NCI-H748 treated with DMSO at 0.1 percent for 48 hours (cell line): ENCODE results near the gene UCN.
"Not testable (repeated sequence)": the region's sequence is repeated elsewhere in the genome, so short reads cannot be mapped to it uniquely, and the experiment has no call there.

ENCODE experiments used
- DNase-seq: peaks from one replicate; lab custom pipeline; 2025; lab: John Stamatoyannopoulos, UW

The UCN gene

GRCh38 chr2:27308359-27308881 is at the start of gene UCN:
Gene UCN, minus strand, starts transcription at chr2:27308445. Its CDS starts 550 bp downstream, at chr2:27307895.
- DNase-seq: no peak

GRCh38 chr2:27356382-27357181 is 48.3 kb upstream of the UCN start, which contains the start of gene GTF3C2:
Gene GTF3C2, minus strand, starts transcription at chr2:27356764. Its CDS starts 13,210 bp downstream, at chr2:27343554.
- DNase-seq: peak; percentile 92

- no peak for DNase-seq
Observed at GRCh38 chr2:27356056-27356381, 47.8 kb upstream of the UCN start.

- DNase-seq: no peak
Observed at GRCh38 chr2:27354597-27354927, 46.3 kb upstream of the UCN start.

GRCh38 chr2:27353762-27354596 is 45.7 kb upstream of the UCN start:
- DNase-seq: no peak

- not testable (repeated sequence) for DNase-seq
Observed at GRCh38 chr2:27353386-27353761, 45.1 kb upstream of the UCN start.

- DNase-seq: no peak
Observed at GRCh38 chr2:27351802-27352598, 43.8 kb upstream of the UCN start.

- DNase-seq: no peak
Observed at GRCh38 chr2:27350106-27350693, 42.0 kb upstream of the UCN start.

GRCh38 chr2:27347641-27348040 is 39.4 kb upstream of the UCN start:
- DNase-seq: no peak

- no peak for DNase-seq
Observed at GRCh38 chr2:27336173-27336572, 27.9 kb upstream of the UCN start.

GRCh38 chr2:27335311-27335710 is 27.1 kb upstream of the UCN start:
- no peak for DNase-seq

GRCh38 chr2:27324720-27325119 is 16.5 kb upstream of the UCN start:
- DNase-seq: no peak

- DNase-seq: no peak
Observed at GRCh38 chr2:27323596-27324285, 15.5 kb upstream of the UCN start.

- peak; percentile 74 for DNase-seq
Observed at GRCh38 chr2:27322766-27323595, 14.7 kb upstream of the UCN start, which contains the start of gene MPV17. Gene MPV17, minus strand, starts transcription at chr2:27323097. Its CDS starts 580 bp downstream, at chr2:27322517.

- DNase-seq: no peak
Observed at GRCh38 chr2:27322301-27322765, 14.1 kb upstream of the UCN start.

- no peak for DNase-seq
Observed at GRCh38 chr2:27320958-27321543, 12.8 kb upstream of the UCN start.

GRCh38 chr2:27319839-27320238 is 11.6 kb upstream of the UCN start:
- DNase-seq: not testable (repeated sequence)

GRCh38 chr2:27316655-27317412 is 8.6 kb upstream of the UCN start:
- peak; percentile 37 for DNase-seq

GRCh38 chr2:27315122-27315521 is 6.9 kb upstream of the UCN start:
- no peak for DNase-seq
